Parathyroid adenoma (tissue), 2 donors: ENCODE measurements around the gene LAMC1.

ENCODE experiments used
- H2AFZ ChIP-seq: fragments of 300-600 bp; sonication (generic); one replicate; pipeline ENCODE4 v1.7.0; 2017; ENCODE audit warnings: antibody characterized with exemption, mild to moderate bottlenecking
- H3K27ac ChIP-seq: fragments of 300-600 bp; sonication (generic); one replicate; pipeline ENCODE4 v1.7.0; 2017
- H3K27me3 ChIP-seq: fragments of 300-600 bp; sonication (generic); one replicate; pipeline ENCODE4 v1.7.0; 2017; ENCODE audit warnings: low read length; ENCODE audit not compliant: control insufficient read depth, insufficient read depth
- H3K36me3 ChIP-seq: fragments of 300-600 bp; sonication (generic); one replicate; pipeline ENCODE4 v1.7.0; 2017; ENCODE audit warnings: low read length; ENCODE audit not compliant: control insufficient read depth, insufficient read depth
- H3K4me1 ChIP-seq: fragments of 300-600 bp; sonication (generic); one replicate; pipeline ENCODE4 v1.7.0; 2017; ENCODE audit warnings: control low read depth
- H3K4me2 ChIP-seq: fragments of 300-600 bp; sonication (generic); one replicate; pipeline ENCODE4 v1.7.0; 2017; ENCODE audit warnings: low read length
- H3K4me3 ChIP-seq: fragments of 300-600 bp; sonication (generic); one replicate; pipeline ENCODE4 v1.7.0; 2017; ENCODE audit warnings: low read depth, low read length
- H3K79me2 ChIP-seq: fragments of 300-600 bp; sonication (generic); one replicate; pipeline ENCODE4 v1.7.0; 2017; ENCODE audit warnings: control low read depth
- H3K9ac ChIP-seq: fragments of 300-600 bp; sonication (generic); one replicate; pipeline ENCODE4 v1.7.0; 2017; ENCODE audit warnings: mild to moderate bottlenecking
- H3K9me3 ChIP-seq: fragments of 300-600 bp; sonication (generic); one replicate; pipeline ENCODE4 v1.7.0; 2017; ENCODE audit warnings: low read length; ENCODE audit not compliant: control insufficient read depth
- TF ChIP-seq, protein P1 (sequence below): fragments of 300-600 bp; sonication (generic); IDR thresholded peaks from one replicate; pipeline ENCODE4 v1.7.0; 2017; ENCODE audit warnings: antibody characterized with exemption, mild to moderate bottlenecking
- donor health status: primary hyperparathyroidism.

The LAMC1 gene

DNA sequence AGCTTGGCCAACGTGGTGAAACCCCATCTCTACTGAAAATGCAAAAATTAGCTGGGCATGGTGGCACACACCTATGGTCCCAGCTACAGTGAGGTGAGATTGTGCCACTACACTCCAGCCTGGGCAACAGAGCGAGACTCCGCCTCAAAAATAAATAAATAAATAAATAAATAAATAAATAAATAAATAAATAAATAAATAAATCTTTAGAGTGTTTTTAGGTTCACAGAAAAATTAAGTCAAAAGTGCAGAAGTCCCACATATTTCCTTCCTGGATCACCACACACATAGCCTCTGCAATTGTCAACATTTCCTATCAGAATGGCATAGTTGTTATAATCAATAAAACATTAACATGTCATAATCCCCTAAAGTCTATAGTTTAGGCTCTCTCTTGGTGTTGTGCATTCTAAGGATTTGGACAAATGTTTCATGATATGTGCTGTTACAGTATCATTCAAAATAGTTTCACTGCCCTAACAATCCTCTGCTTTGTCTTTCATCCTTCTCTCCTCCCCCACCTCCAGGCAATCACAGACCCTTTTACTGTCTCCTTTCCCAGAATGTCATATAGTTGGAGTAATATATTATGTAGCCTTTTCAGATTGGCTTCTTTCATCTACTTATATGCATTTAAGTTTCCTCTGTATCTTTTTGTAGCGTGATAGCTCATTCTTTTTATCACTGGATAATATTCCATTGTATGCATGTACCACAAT lies 58.3 kb downstream of the LAMC1 start:
- Histone ChIP-seq H3K27ac (no peak overlapping the region), H3K79me2 (no peaks in the 10 kb centered on the region), H3K4me1 (no peaks in the 10 kb centered on the region), H3K4me2 (no peak overlapping the region), H2AFZ (no peak overlapping the region), H3K9me3 (no peaks in the 10 kb centered on the region), H3K27me3 (no peaks in the 10 kb centered on the region), H3K36me3 (no peaks in the 10 kb centered on the region), H3K4me3 (no peak overlapping the region), H3K9ac (no peak overlapping the region)
- TF ChIP-seq, protein P1, sequence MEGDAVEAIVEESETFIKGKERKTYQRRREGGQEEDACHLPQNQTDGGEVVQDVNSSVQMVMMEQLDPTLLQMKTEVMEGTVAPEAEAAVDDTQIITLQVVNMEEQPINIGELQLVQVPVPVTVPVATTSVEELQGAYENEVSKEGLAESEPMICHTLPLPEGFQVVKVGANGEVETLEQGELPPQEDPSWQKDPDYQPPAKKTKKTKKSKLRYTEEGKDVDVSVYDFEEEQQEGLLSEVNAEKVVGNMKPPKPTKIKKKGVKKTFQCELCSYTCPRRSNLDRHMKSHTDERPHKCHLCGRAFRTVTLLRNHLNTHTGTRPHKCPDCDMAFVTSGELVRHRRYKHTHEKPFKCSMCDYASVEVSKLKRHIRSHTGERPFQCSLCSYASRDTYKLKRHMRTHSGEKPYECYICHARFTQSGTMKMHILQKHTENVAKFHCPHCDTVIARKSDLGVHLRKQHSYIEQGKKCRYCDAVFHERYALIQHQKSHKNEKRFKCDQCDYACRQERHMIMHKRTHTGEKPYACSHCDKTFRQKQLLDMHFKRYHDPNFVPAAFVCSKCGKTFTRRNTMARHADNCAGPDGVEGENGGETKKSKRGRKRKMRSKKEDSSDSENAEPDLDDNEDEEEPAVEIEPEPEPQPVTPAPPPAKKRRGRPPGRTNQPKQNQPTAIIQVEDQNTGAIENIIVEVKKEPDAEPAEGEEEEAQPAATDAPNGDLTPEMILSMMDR, result no peak

GRCh38 chr1:183082650-183083049 lies 59.4 kb downstream of the LAMC1 start:
- Histone ChIP-seq H3K27ac (no peak overlapping the region), H3K79me2 (no peaks in the 10 kb centered on the region), H3K9ac (no peak overlapping the region), H3K27me3 (no peaks in the 10 kb centered on the region), H3K4me3 (no peak overlapping the region), H2AFZ (no peak overlapping the region), H3K4me1 (no peaks in the 10 kb centered on the region), H3K4me2 (no peak overlapping the region), H3K9me3 (no peaks in the 10 kb centered on the region), H3K36me3 (no peaks in the 10 kb centered on the region)
- TF ChIP-seq, protein P1, result no peak

- Histone ChIP-seq H3K27me3 (no peaks in the 10 kb centered on the region), H3K79me2 (no peaks in the 10 kb centered on the region), H3K4me2 (no peak overlapping the region), H3K4me3 (no peak overlapping the region), H2AFZ (no peak overlapping the region), H3K9ac (no peak overlapping the region), H3K36me3 (no peaks in the 10 kb centered on the region), H3K9me3 (no peaks in the 10 kb centered on the region), H3K27ac (no peak overlapping the region), H3K4me1 (no peaks in the 10 kb centered on the region)
- TF ChIP-seq, protein P1, result no peak
These were observed 63.8 kb downstream of the LAMC1 start for GRCh38 chr1:183087001-183087400.

DNA sequence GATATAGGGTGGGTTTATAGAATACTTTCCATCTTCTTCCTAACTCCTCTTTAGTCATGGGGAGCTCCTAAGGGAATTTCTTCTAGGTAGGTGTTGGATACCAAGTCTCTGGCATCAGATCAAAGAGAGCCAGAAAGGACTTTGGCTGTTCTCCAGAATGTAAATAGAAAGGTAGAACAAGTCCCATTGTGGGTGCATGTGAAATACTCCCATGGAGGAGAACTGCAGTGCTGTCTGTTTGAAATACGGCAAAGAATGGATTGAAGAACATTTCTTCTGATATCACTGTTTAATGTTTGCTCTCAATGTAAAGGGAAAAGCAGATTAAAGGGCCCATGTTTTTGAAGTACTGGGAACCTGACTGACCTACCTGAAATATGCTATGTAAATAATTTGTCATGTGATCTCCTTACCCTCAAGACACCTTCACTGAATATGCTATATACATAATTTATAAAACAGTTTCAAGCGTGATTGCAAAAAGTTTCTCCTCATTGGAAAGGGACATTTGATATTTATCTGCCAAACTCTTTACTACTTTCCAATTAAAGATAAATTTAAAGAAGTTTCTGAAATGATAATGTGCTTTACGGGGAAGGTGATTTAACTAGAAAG lies 65.9 kb downstream of the LAMC1 start:
- no peak overlapping the region for H3K27ac ChIP-seq
- H3K4me3 ChIP-seq, result no peak overlapping the region
- TF ChIP-seq, protein P1, result no peak
- no peak overlapping the region for H2AFZ ChIP-seq
- H3K4me2 ChIP-seq, result no peak overlapping the region
- H3K4me1 ChIP-seq, result no peaks in the 10 kb centered on the region
- H3K79me2 ChIP-seq, result no peaks in the 10 kb centered on the region
- no peaks in the 10 kb centered on the region for H3K27me3 ChIP-seq
- H3K9ac ChIP-seq, result no peak overlapping the region
- H3K36me3 ChIP-seq, result no peaks in the 10 kb centered on the region
- no peaks in the 10 kb centered on the region for H3K9me3 ChIP-seq
